Stomach smooth muscle (tissue), 2 donors: ENCODE data around the gene NXF1.
A peak's percentile ranks its signal among the peaks of the same experiment; 100 is the strongest.

Experiments used
- H3K27ac ChIP-seq: one replicate; pipeline ENCODE4 v1.7.0; 2013; ENCODE audit warnings: mild to moderate bottlenecking, low read length, inconsistent platforms
- H3K27me3 ChIP-seq, 2 donors: one replicate each; pipeline ENCODE4 v1.7.0; 2013; ENCODE audit warnings: low read length in 2 of 2; ENCODE audit not compliant: insufficient read depth in 2 of 2, control insufficient read depth in 1 of 2
- H3K36me3 ChIP-seq, 2 donors: one replicate each; pipeline ENCODE4 v1.7.0; 2013; ENCODE audit warnings: low read length in 2 of 2; ENCODE audit not compliant: control insufficient read depth in 2 of 2, insufficient read depth in 2 of 2
- H3K4me1 ChIP-seq: one replicate; pipeline ENCODE4 v1.7.0; 2013; ENCODE audit warnings: low read length; ENCODE audit not compliant: control insufficient read depth, insufficient read depth
- H3K4me3 ChIP-seq, 2 donors: one replicate each; pipeline ENCODE4 v1.7.0; 2013; ENCODE audit warnings: low read length in 2 of 2
- H3K9ac ChIP-seq, 2 donors: one replicate each; pipeline ENCODE4 v1.7.0; 2013; ENCODE audit warnings: low read length in 2 of 2, mild to moderate bottlenecking in 1 of 2
- H3K9me3 ChIP-seq, 2 donors: one replicate each; pipeline ENCODE4 v1.7.0; 2013; ENCODE audit warnings: low read length in 2 of 2; ENCODE audit not compliant: control insufficient read depth in 2 of 2
- donor health status: healthy.
- donor health status: Pancreatic carcinoma.

The NXF1 gene

GRCh38 chr11:62805076-62805892 is at the start of gene NXF1:
TSS of gene NXF1 (minus strand) at chr11:62805440. CDS start at chr11:62805356, 84 bp downstream.
- Histone ChIP-seq H3K9me3 (no peaks in the 10 kb centered on the region), H3K27me3 (no peaks in the 10 kb centered on the region), H3K36me3 (peaks cover 30 to 32% of the 10 kb centered on the region in 2 donors), H3K9ac (peak within 1 kb of the TSS; percentile 90 to 94), H3K27ac (peak within 1 kb of the TSS; percentile 87), H3K4me3 (peak within 1 kb of the TSS; percentile 77 to 98), H3K4me1 (peaks cover 31% of the 10 kb centered on the region)

GRCh38 chr11:62854013-62854824 is 49.0 kb upstream of the NXF1 start:
- Histone ChIP-seq H3K9me3 (no peaks in the 10 kb centered on the region), H3K9ac (peak overlapping the region; percentile 79 to 92), H3K4me1 (peaks cover 29% of the 10 kb centered on the region), H3K27me3 (no peaks in the 10 kb centered on the region), H3K27ac (no peak overlapping the region), H3K36me3 (peaks cover 31 to 33% of the 10 kb centered on the region in 2 donors), H3K4me3 (peak overlapping the region; percentile 89 to 99)

- Histone ChIP-seq H3K27ac (no peak overlapping the region), H3K9me3 (no peaks in the 10 kb centered on the region), H3K27me3 (no peaks in the 10 kb centered on the region), H3K4me3 (peak overlapping the region in 1 of 2 donors; percentile 99), H3K36me3 (peaks cover 31 to 33% of the 10 kb centered on the region in 2 donors), H3K4me1 (peaks cover 29% of the 10 kb centered on the region), H3K9ac (peak overlapping the region; percentile 79 to 92)
Measured at GRCh38 chr11:62853279-62853965, 48.2 kb upstream of the NXF1 start.

- H3K9me3 ChIP-seq, result no peaks in the 10 kb centered on the region
- H3K4me3 ChIP-seq, result no peak overlapping the region
- no peak overlapping the region for H3K27ac ChIP-seq
- H3K4me1 ChIP-seq, result peaks cover 29% of the 10 kb centered on the region
- H3K9ac ChIP-seq, result no peak overlapping the region
- no peaks in the 10 kb centered on the region for H3K27me3 ChIP-seq
- H3K36me3 ChIP-seq, result peaks cover 31 to 33% of the 10 kb centered on the region in 2 donors
Measured at GRCh38 chr11:62852523-62853188, 47.4 kb upstream of the NXF1 start.

GRCh38 chr11:62851807-62852522 is 46.7 kb upstream of the NXF1 start:
- no peak overlapping the region for H3K27ac ChIP-seq
- H3K27me3 ChIP-seq, result no peaks in the 10 kb centered on the region
- H3K4me1 ChIP-seq, result peaks cover 29% of the 10 kb centered on the region
- no peak overlapping the region for H3K4me3 ChIP-seq
- no peaks in the 10 kb centered on the region for H3K9me3 ChIP-seq
- H3K9ac ChIP-seq, result no peak overlapping the region
- peaks cover 31 to 33% of the 10 kb centered on the region in 2 donors for H3K36me3 ChIP-seq

GRCh38 chr11:62850911-62851806 is 45.9 kb upstream of the NXF1 start:
- no peak overlapping the region for H3K27ac ChIP-seq
- no peaks in the 10 kb centered on the region for H3K9me3 ChIP-seq
- H3K4me3 ChIP-seq, result no peak overlapping the region
- H3K27me3 ChIP-seq, result no peaks in the 10 kb centered on the region
- H3K36me3 ChIP-seq, result peaks cover 31 to 33% of the 10 kb centered on the region in 2 donors
- H3K9ac ChIP-seq, result no peak overlapping the region
- H3K4me1 ChIP-seq, result peaks cover 24% of the 10 kb centered on the region

GRCh38 chr11:62847767-62848314 is 42.6 kb upstream of the NXF1 start:
- Histone ChIP-seq H3K9me3 (no peaks in the 10 kb centered on the region), H3K9ac (no peak overlapping the region), H3K36me3 (peaks cover 15 to 16% of the 10 kb centered on the region in 2 donors), H3K4me3 (no peak overlapping the region), H3K4me1 (no peaks in the 10 kb centered on the region), H3K27ac (no peak overlapping the region), H3K27me3 (no peaks in the 10 kb centered on the region)

- Histone ChIP-seq H3K27ac (no peak overlapping the region), H3K27me3 (no peaks in the 10 kb centered on the region), H3K4me3 (no peak overlapping the region)
Measured at GRCh38 chr11:62846177-62846576, 40.9 kb upstream of the NXF1 start.

GRCh38 chr11:62844154-62844553 is 38.9 kb upstream of the NXF1 start:
- no peak overlapping the region for H3K9ac ChIP-seq
- H3K4me3 ChIP-seq, result no peak overlapping the region
- H3K27ac ChIP-seq, result no peak overlapping the region
- no peaks in the 10 kb centered on the region for H3K27me3 ChIP-seq
- peaks cover 17% of the 10 kb centered on the region for H3K4me1 ChIP-seq
- H3K36me3 ChIP-seq, result no peaks in the 10 kb centered on the region
- no peaks in the 10 kb centered on the region for H3K9me3 ChIP-seq

More at GRCh38 chr11:62846177-62846576, 40.9 kb upstream of the NXF1 start:
- no peaks in the 10 kb centered on the region for H3K36me3 ChIP-seq
- H3K9me3 ChIP-seq, result no peaks in the 10 kb centered on the region
- no peak overlapping the region for H3K9ac ChIP-seq
- peaks cover 10% of the 10 kb centered on the region for H3K4me1 ChIP-seq
